DND-41 (cell line): ENCODE results near the gene MRPL1.

Source experiments
- CTCF ChIP-seq: IDR thresholded peaks from 2 replicates; pipeline ENCODE4 v1.5.1; 2012; ENCODE audit warnings: borderline replicate concordance, low read length, moderate library complexity, mild to moderate bottlenecking; ENCODE audit not compliant: poor library complexity, severe bottlenecking; ENCODE audit errors: extremely low read depth
- EZH2 ChIP-seq: IDR thresholded peaks from 3 replicates; pipeline ENCODE4 v1.6.1; 2012; ENCODE audit warnings: borderline replicate concordance, low read depth, mild to moderate bottlenecking, moderate library complexity, low read length, inconsistent platforms; ENCODE audit not compliant: severe bottlenecking

- TF ChIP-seq CTCF: no peak
- no peak for TF ChIP-seq EZH2
Observed at GRCh38 chr4:77881460-77882295, 19.0 kb downstream of the MRPL1 start.
